Measurements from ENCODE around the gene OSBPL10. TPM values are rescaled to one million over a fixed set of nuclear protein-coding genes. Genes with fewer than 3 reads are reported as not detected.

Gene OSBPL10
- total RNA-seq, 2 experiments from 2014 or later = 65.7 to 170 TPM

GRCh38 chr3:31661993-31662670 is 318.9 kb downstream of the OSBPL10 start:
- H3K36me3 ChIP-seq (ENCODE audit: insufficient read depth, low read length) = peaks cover 98% of the 10 kb centered on the region
- POLR2A ChIA-PET = no interaction called here
- H3K4me2 ChIP-seq (ENCODE audit: low read length) = no peak overlapping the region

GRCh38 chr3:31661286-31661685 is 319.8 kb downstream of the OSBPL10 start:
- Histone ChIP-seq H3K9me3 (ENCODE audit: low read length) (no peaks in the 10 kb centered on the region), H3K9me2 (ENCODE audit: insufficient read depth, low read length) (no peaks in the 10 kb centered on the region), H3K79me2 (ENCODE audit: insufficient read depth, low read depth, low read length) (no peaks in the 10 kb centered on the region), H4K20me1 (ENCODE audit: insufficient read depth, low read length) (no peaks in the 10 kb centered on the region), H3K4me1 (ENCODE audit: insufficient read depth, low read length, poor library complexity, severe bottlenecking) (no peaks in the 10 kb centered on the region), H3K4me3 (ENCODE audit: low read depth, low read length, poor library complexity, severe bottlenecking) (no peak overlapping the region), H3K4me2 (ENCODE audit: low read length) (no peak overlapping the region), H2AFZ (ENCODE audit: low read length) (no peak overlapping the region), H3K27ac (ENCODE audit: low read depth, low read length, poor library complexity, severe bottlenecking) (no peak overlapping the region), H3K36me3 (ENCODE audit: insufficient read depth, low read length) (peaks cover 99% of the 10 kb centered on the region)
- no peak for DNase-seq (ENCODE audit: low spot score)
- no TSS peak for BruUV-seq (replicated peaks)
- intact Hi-C loops (cut with micrococcal nuclease; ENCODE audit: unreplicated experiment) = no loop called here
- TF ChIP-seq EZH2phosphoT487 (IDR thresholded peaks at IDR 0.05; ENCODE audit: borderline replicate concordance, low read depth, low read length) = no peak
- no peak for TF ChIP-seq CTCF (conservative IDR thresholded peaks at IDR 0.05; ENCODE audit: low read length)
- ChIA-PET CTCF (ENCODE audit: unreplicated experiment) (no interaction called here), POLR2A (interaction anchor here (0.6 kb wide), 1 partner anchor 102 kb away, joined by 7 read pairs; no protein-coding TSS in a partner anchor)

More at GRCh38 chr3:31661993-31662670, 318.9 kb downstream of the OSBPL10 start:
- no peaks in the 10 kb centered on the region for H3K9me3 ChIP-seq (ENCODE audit: low read length)
- DNase-seq (ENCODE audit: low spot score) = no peak
- no peak overlapping the region for H2AFZ ChIP-seq (ENCODE audit: low read length)
- no peaks in the 10 kb centered on the region for H3K79me2 ChIP-seq (ENCODE audit: insufficient read depth, low read depth, low read length)
- H3K27ac ChIP-seq (ENCODE audit: low read depth, low read length, poor library complexity, severe bottlenecking) = no peak overlapping the region
- CTCF ChIA-PET (ENCODE audit: unreplicated experiment) = no interaction called here
- H3K4me3 ChIP-seq (ENCODE audit: low read depth, low read length, poor library complexity, severe bottlenecking) = no peak overlapping the region
- intact Hi-C loops (cut with micrococcal nuclease; ENCODE audit: unreplicated experiment) = no loop called here
- no peaks in the 10 kb centered on the region for H4K20me1 ChIP-seq (ENCODE audit: insufficient read depth, low read length)
- no peaks in the 10 kb centered on the region for H3K9me2 ChIP-seq (ENCODE audit: insufficient read depth, low read length)
- H3K4me1 ChIP-seq (ENCODE audit: insufficient read depth, low read length, poor library complexity, severe bottlenecking) = no peaks in the 10 kb centered on the region
- TF ChIP-seq EZH2phosphoT487 (IDR thresholded peaks at IDR 0.05; ENCODE audit: borderline replicate concordance, low read depth, low read length) = no peak
- no peak for TF ChIP-seq CTCF (conservative IDR thresholded peaks at IDR 0.05; ENCODE audit: low read length)
- BruUV-seq (replicated peaks) = no TSS peak

- Histone ChIP-seq H3K9me3 (ENCODE audit: low read length) (peaks cover 12% of the 10 kb centered on the region; the same call in 1 of the 2 replicates), H3K79me2 (ENCODE audit: insufficient read depth, low read depth, low read length) (no peaks in the 10 kb centered on the region), H2AFZ (ENCODE audit: low read length) (no peak overlapping the region), H3K4me3 (ENCODE audit: low read depth, low read length, poor library complexity, severe bottlenecking) (no peak overlapping the region), H4K20me1 (ENCODE audit: insufficient read depth, low read length) (no peaks in the 10 kb centered on the region), H3K4me1 (ENCODE audit: insufficient read depth, low read length, poor library complexity, severe bottlenecking) (no peaks in the 10 kb centered on the region), H3K4me2 (ENCODE audit: low read length) (no peak overlapping the region), H3K27ac (ENCODE audit: low read depth, low read length, poor library complexity, severe bottlenecking) (no peak overlapping the region), H3K36me3 (ENCODE audit: insufficient read depth, low read length) (peaks cover 99% of the 10 kb centered on the region), H3K9me2 (ENCODE audit: insufficient read depth, low read length) (no peaks in the 10 kb centered on the region)
- TF ChIP-seq EZH2phosphoT487 (IDR thresholded peaks at IDR 0.05; ENCODE audit: borderline replicate concordance, low read depth, low read length) (no peak), CTCF (conservative IDR thresholded peaks at IDR 0.05; ENCODE audit: low read length) (no peak)
- intact Hi-C loops (cut with micrococcal nuclease; ENCODE audit: unreplicated experiment) = no loop called here
- ChIA-PET CTCF (ENCODE audit: unreplicated experiment) (no interaction called here), POLR2A (interaction anchor here (0.6 kb wide), 1 partner anchor 406 kb away, joined by 3 read pairs; no protein-coding TSS in a partner anchor)
- no TSS peak for BruUV-seq (replicated peaks)
- no peak for DNase-seq (ENCODE audit: low spot score)
These were observed 321.8 kb downstream of the OSBPL10 start for GRCh38 chr3:31659246-31659645.
